ENCODE measurements around the gene NUDT16.

The NUDT16 gene

DNA sequence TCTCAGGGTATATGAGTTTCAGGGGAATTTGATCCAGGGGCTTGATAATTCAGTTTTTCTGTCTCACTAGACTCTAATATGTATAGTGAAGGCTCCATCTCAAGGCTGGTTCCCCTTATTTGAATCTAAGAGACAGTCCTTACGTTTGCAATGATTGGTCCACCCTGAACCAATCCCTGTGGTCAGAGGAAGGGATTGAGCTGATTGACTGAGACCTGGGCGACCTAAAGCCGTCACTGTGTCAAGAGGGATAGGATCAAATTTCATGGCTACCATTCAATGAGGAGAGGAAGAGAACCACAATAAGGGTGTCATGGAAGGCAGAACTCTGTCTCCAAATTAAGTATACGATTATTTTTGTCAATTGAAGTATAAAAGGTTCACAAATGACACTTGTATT, 16.3 kb downstream of the NUDT16 start:
- no peak for TF ChIP-seq CTCF (IDR thresholded peaks at IDR 0.05; ENCODE audit: borderline replicate concordance, insufficient read depth, low read depth, low read length)
- no peak overlapping the region for H3K4me3 ChIP-seq (ENCODE audit: low read depth, low read length)

DNA sequence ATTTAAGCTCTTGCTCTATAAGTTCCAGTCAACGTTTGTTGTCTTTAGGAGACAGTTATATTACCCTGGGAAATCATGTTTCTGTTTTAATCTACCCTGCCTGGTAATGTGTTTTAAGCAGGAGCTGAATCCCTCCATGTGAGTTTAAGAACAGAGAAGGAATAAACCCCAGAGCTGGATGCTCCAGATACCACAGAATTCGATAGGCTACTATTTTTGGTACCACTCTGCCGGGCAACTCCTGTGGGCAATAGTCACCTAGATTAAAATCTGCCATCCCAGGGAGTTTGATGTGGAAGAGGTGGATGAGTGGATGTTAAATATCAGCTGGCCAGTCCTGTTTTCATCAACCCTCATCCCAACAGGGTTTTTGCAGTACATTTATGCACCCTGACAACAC, 20.4 kb downstream of the NUDT16 start:
- TF ChIP-seq CTCF (IDR thresholded peaks at IDR 0.05; ENCODE audit: borderline replicate concordance, insufficient read depth, low read depth, low read length) = no peak
- H3K4me3 ChIP-seq (ENCODE audit: low read depth, low read length) = no peak overlapping the region

DNA sequence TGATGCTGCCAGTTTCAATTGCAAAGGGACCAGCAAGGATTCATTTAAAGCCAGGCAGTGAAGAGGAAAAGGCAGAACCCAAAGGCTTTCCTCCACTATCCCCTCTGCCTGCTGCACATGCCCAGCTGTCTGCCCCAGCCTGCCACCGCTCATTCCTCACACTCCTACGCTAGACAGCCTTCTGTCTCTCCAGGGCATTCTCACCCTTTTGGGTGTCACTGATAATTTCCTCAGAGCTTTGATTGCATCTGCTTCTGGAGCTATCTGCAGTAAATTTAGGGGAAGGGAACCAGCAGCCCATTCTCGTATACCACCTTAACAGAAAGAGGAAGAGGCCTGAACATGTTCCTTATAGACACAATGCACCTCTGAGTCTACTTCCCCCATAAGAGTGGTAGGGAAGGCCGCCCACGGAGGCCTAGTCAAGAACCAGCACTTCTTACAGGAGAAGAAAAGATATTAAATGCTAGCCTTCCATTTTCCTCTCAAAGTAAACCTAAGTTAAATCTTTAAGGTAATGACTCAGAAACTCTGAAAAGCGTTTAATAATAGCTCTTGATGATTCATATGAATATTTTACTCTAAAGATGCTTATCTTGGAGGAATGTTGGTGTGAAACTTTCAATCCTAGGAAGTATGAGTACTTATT, 20.9 kb downstream of the NUDT16 start:
- TF ChIP-seq CTCF (IDR thresholded peaks at IDR 0.05; ENCODE audit: borderline replicate concordance, insufficient read depth, low read depth, low read length) = no peak

DNA sequence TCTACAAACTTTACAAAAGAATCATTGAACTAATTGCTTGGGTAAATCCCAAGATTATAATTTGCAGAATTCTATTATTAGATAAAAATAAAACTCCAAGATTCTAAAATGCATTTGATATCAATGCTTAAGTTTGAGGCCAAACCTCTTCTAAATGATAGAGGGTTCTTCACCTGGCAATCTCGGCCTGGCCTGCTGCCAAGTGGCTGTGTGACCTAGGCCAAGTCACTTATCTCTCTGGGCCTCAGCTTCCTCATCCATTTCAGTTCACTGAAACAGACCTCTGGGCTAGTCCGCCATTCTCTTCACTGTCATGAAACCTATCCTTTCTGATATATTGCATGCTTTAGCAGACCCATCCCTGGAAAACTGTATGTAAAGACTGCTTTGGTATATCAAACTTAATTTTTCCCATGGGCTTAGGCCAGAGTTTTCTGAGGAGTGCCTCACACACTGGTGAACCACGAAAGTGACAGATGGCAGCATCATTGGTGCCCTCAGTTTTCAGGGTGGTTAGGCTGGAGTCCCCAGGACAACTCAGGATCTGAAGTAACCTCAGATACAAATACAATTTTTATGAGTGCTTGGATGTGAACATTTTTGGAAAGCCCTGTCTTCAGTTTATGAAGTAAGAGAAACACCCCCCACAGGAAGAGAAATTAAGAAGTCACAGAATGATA, 21.8 kb downstream of the NUDT16 start:
- no peak overlapping the region for H3K4me3 ChIP-seq (ENCODE audit: low read depth, low read length)
- no peak for TF ChIP-seq CTCF (IDR thresholded peaks at IDR 0.05; ENCODE audit: borderline replicate concordance, insufficient read depth, low read depth, low read length)

More for the DNA sequence above, 20.9 kb downstream of the NUDT16 start:
- H3K4me3 ChIP-seq (ENCODE audit: low read depth, low read length) = no peak overlapping the region

GRCh38 chr3:131405411-131405810, 23.8 kb downstream of the NUDT16 start:
- no peak for TF ChIP-seq CTCF (IDR thresholded peaks at IDR 0.05; ENCODE audit: borderline replicate concordance, insufficient read depth, low read depth, low read length)

GRCh38 chr3:131406274-131406673, 24.7 kb downstream of the NUDT16 start:
- no peak overlapping the region for H3K4me3 ChIP-seq (ENCODE audit: low read depth, low read length)

More at GRCh38 chr3:131405411-131405810, 23.8 kb downstream of the NUDT16 start:
- H3K4me3 ChIP-seq (ENCODE audit: low read depth, low read length) = no peak overlapping the region

More at GRCh38 chr3:131406274-131406673, 24.7 kb downstream of the NUDT16 start:
- no peak for TF ChIP-seq CTCF (IDR thresholded peaks at IDR 0.05; ENCODE audit: borderline replicate concordance, insufficient read depth, low read depth, low read length)

Measured in GM12875 (cell line).